ENCODE results near the gene APOL1.
"Not testable (repeated sequence)": the region's sequence is repeated elsewhere in the genome, so short reads cannot be mapped to it uniquely, and the experiment has no call there.

Gene APOL1

GRCh38 chr22:36281781-36282327 lies 28.9 kb downstream of the APOL1 start:
- H3K27me3 ChIP-seq (ENCODE audit: insufficient read depth, low read length) = no peaks in the 10 kb centered on the region
- no peak overlapping the region for H3K27ac ChIP-seq (ENCODE audit: low read length)
- H3K36me3 ChIP-seq (ENCODE audit: insufficient read depth, low read depth, low read length) = peaks cover 57% of the 10 kb centered on the region
- H3K9me3 ChIP-seq (ENCODE audit: insufficient read depth, low read depth, low read length) = no peaks in the 10 kb centered on the region
- no peak overlapping the region for H3K4me3 ChIP-seq (ENCODE audit: low read length)
- no peaks in the 10 kb centered on the region for H3K4me1 ChIP-seq (ENCODE audit: insufficient read depth, low read length)
- no peak overlapping the region for H3K9ac ChIP-seq (ENCODE audit: low read depth, low read length)

DNA sequence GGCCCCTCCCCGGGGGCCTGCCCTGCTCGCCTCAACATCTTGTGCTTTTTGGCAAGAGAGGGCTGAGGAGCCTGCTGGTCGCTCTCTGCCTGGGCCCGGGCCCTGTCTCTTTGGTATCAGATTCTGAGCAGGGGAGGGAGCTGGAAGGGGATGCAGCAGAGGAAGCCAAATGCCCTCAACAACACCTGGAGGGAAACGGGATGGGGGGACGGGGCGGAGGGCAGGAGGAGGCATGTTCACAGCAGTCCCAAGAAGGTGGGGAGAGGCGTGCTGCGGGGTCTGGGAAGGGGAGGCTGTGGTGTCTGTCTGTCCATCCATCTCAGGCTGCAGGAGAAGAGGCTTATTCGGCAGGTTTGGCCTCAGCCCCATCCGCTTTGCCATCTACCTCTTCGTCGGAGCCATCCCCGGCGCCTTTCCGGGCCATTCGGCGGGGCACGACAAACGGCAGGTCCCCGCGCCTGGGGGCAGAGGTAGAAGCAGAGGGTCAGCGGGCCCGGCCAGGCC lies 29.4 kb downstream of the APOL1 start:
- no peaks in the 10 kb centered on the region for H3K4me1 ChIP-seq (ENCODE audit: insufficient read depth, low read length)
- H3K4me3 ChIP-seq (ENCODE audit: low read length) = no peak overlapping the region
- no peaks in the 10 kb centered on the region for H3K9me3 ChIP-seq (ENCODE audit: insufficient read depth, low read depth, low read length)
- no peak overlapping the region for H3K9ac ChIP-seq (ENCODE audit: low read depth, low read length)
- H3K36me3 ChIP-seq (ENCODE audit: insufficient read depth, low read depth, low read length) = peaks cover 62% of the 10 kb centered on the region
- no peaks in the 10 kb centered on the region for H3K27me3 ChIP-seq (ENCODE audit: insufficient read depth, low read length)
- H3K27ac ChIP-seq (ENCODE audit: low read length) = no peak overlapping the region

DNA sequence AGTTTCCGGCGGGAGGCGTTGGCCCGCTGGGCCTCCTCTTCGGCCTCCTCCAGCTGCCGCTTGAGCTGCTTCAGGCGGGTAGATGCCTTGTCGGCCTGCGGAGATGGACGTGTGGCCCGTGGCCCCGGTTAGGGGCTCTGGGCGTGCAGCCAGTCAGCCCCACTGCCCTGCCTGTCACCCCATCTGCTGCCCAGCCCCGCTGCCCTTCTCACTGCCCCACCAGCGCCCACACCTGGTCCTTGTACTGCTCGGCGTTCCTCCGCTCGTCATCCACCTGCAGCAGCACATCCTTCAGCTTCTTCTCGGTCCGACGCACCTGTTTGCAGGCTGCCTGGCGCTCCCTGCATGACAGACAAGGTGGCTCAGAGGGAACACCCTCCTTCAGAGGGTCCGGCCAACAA lies 31.2 kb downstream of the APOL1 start:
- no peak overlapping the region for H3K9ac ChIP-seq (ENCODE audit: low read depth, low read length)
- peaks cover 80% of the 10 kb centered on the region for H3K36me3 ChIP-seq (ENCODE audit: insufficient read depth, low read depth, low read length)
- H3K9me3 ChIP-seq (ENCODE audit: insufficient read depth, low read depth, low read length) = no peaks in the 10 kb centered on the region
- H3K27ac ChIP-seq (ENCODE audit: low read length) = no peak overlapping the region
- H3K4me3 ChIP-seq (ENCODE audit: low read length) = no peak overlapping the region
- H3K4me1 ChIP-seq (ENCODE audit: insufficient read depth, low read length) = no peaks in the 10 kb centered on the region
- no peaks in the 10 kb centered on the region for H3K27me3 ChIP-seq (ENCODE audit: insufficient read depth, low read length)

DNA sequence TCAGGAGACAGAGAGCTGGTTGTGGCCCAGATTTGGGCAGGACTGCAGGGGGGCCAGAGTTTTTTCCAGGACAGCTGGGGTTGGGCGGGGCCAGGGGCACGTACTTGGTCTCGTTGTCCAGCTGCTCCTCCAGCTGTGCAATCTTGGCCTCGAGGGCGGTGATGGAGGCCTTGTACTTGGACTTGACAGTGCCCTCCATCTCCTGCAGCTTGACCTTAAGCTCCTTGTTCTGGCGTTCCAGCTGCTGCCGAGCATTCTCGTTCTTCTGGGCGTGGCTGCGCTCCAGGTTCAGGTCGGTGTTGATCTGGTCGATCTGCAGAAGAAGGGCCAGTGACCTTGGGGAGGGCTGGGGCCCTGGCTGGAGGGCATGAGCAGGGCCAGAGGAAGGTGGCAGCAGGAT lies 32.1 kb downstream of the APOL1 start:
- Histone ChIP-seq H3K36me3 (ENCODE audit: insufficient read depth, low read depth, low read length) (peaks cover 88% of the 10 kb centered on the region), H3K9me3 (ENCODE audit: insufficient read depth, low read depth, low read length) (no peaks in the 10 kb centered on the region), H3K27ac (ENCODE audit: low read length) (no peak overlapping the region), H3K9ac (ENCODE audit: low read depth, low read length) (no peak overlapping the region), H3K4me3 (ENCODE audit: low read length) (no peak overlapping the region), H3K27me3 (ENCODE audit: insufficient read depth, low read length) (no peaks in the 10 kb centered on the region), H3K4me1 (ENCODE audit: insufficient read depth, low read length) (no peaks in the 10 kb centered on the region)

- Histone ChIP-seq H3K27ac (ENCODE audit: low read length) (no peak overlapping the region), H3K36me3 (ENCODE audit: insufficient read depth, low read depth, low read length) (peaks cover 89% of the 10 kb centered on the region), H3K9ac (ENCODE audit: low read depth, low read length) (no peak overlapping the region), H3K27me3 (ENCODE audit: insufficient read depth, low read length) (no peaks in the 10 kb centered on the region), H3K4me3 (ENCODE audit: low read length) (no peak overlapping the region), H3K9me3 (ENCODE audit: insufficient read depth, low read depth, low read length) (no peaks in the 10 kb centered on the region), H3K4me1 (ENCODE audit: insufficient read depth, low read length) (no peaks in the 10 kb centered on the region)
Observed at GRCh38 chr22:36285545-36285944, 32.6 kb downstream of the APOL1 start.

DNA sequence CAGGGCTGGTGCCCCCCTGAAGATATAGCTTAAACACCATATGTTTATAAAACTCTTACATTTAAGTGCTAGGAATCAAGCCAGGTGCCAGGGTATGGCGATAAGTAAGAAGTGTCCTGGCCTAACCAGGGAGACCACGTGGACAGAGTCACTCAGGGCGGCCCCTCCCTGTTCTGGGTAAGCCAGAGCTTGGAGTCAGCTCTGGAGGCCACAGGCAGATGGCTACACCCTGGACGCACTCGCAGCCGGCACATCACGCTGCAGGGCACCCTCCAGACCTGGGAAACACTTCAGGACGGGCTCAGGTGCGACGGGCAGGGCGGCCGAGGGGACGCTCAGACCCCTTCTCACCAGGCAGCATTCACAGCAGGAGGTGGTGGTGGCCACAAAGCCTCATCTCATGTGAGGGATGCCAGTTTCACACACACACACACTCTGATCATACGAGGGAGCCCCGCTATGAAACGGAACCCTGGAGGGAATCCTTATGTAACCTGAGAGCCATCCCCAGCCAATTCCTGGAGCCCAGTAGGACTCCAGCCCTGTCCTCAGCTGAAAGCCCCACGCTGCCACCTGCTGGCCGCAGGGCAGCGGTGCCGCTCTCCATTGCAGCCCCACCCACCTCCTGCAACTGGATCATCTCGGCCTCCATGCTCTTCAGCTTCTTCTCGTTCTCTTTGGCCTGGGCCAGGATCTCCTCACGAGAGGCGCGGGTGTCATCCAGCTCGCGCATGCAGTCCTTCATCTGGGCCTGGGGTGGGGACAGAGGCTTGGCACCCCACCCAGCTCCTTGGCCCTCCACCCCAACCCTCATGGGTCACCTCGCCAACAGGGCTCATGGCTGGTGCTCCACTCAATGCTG lies 33.4 kb downstream of the APOL1 start:
- Histone ChIP-seq H3K27ac (ENCODE audit: low read length) (no peak overlapping the region), H3K9ac (ENCODE audit: low read depth, low read length) (no peak overlapping the region), H3K36me3 (ENCODE audit: insufficient read depth, low read depth, low read length) (peaks cover 86% of the 10 kb centered on the region), H3K4me3 (ENCODE audit: low read length) (no peak overlapping the region), H3K27me3 (ENCODE audit: insufficient read depth, low read length) (no peaks in the 10 kb centered on the region), H3K9me3 (ENCODE audit: insufficient read depth, low read depth, low read length) (no peaks in the 10 kb centered on the region), H3K4me1 (ENCODE audit: insufficient read depth, low read length) (no peaks in the 10 kb centered on the region)

- Histone ChIP-seq H3K9ac (ENCODE audit: low read depth, low read length) (no peak overlapping the region), H3K27ac (ENCODE audit: low read length) (no peak overlapping the region), H3K4me3 (ENCODE audit: low read length) (no peak overlapping the region), H3K36me3 (ENCODE audit: insufficient read depth, low read depth, low read length) (peaks cover 85% of the 10 kb centered on the region), H3K27me3 (ENCODE audit: insufficient read depth, low read length) (no peaks in the 10 kb centered on the region), H3K9me3 (ENCODE audit: insufficient read depth, low read depth, low read length) (0 out of 2 replicates have a peak, but pooled peaks cover 3% of the 10 kb centered on the region), H3K4me1 (ENCODE audit: insufficient read depth, low read length) (no peaks in the 10 kb centered on the region)
Observed at GRCh38 chr22:36287881-36288515, 35.1 kb downstream of the APOL1 start.

DNA sequence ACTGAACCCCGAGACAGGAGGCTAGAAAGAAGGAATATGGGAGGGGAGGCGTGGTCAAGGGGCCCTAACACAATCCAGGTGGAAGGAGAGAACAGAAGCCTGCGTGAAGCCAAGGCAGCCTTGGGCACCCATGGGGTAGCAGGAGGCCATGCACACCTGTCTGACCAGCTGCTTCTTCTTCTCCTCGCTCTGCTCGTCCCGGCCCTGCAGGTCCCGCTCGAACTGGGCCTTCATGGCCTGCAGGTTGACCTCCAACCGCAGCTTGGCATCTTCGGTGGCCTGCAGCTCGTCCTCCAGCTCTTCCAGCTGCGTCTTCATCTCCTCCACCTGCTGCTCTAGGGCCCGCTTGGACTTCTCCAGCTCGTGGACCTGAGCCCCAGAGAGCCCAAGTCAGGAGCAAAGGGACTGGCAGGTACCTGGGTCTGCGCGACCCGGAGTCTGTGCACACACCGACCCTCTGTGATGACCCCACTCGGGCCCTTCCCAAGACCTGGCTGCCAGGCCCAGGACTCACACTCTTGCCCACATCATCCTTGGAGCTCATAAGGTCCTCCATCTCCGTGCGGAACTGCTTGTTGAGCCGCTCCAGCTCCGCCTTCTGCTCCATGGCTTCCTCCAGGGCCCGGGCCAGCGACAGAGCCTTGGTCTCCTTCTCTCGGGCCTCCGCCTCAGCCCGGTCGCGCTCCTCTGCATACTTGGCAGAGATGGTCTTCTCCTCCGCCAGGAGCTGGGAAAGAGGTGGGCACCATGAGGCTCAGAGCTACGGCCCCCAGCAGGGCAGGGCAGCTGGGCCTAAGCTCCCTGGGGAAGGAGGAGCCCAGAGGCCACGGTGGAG lies 35.9 kb downstream of the APOL1 start:
- Histone ChIP-seq H3K36me3 (ENCODE audit: insufficient read depth, low read depth, low read length) (peaks cover 85% of the 10 kb centered on the region), H3K4me3 (ENCODE audit: low read length) (no peak overlapping the region), H3K9me3 (ENCODE audit: insufficient read depth, low read depth, low read length) (0 out of 2 replicates have a peak, but pooled peaks cover 3% of the 10 kb centered on the region), H3K9ac (ENCODE audit: low read depth, low read length) (no peak overlapping the region), H3K27ac (ENCODE audit: low read length) (no peak overlapping the region), H3K4me1 (ENCODE audit: insufficient read depth, low read length) (no peaks in the 10 kb centered on the region), H3K27me3 (ENCODE audit: insufficient read depth, low read length) (no peaks in the 10 kb centered on the region)

DNA sequence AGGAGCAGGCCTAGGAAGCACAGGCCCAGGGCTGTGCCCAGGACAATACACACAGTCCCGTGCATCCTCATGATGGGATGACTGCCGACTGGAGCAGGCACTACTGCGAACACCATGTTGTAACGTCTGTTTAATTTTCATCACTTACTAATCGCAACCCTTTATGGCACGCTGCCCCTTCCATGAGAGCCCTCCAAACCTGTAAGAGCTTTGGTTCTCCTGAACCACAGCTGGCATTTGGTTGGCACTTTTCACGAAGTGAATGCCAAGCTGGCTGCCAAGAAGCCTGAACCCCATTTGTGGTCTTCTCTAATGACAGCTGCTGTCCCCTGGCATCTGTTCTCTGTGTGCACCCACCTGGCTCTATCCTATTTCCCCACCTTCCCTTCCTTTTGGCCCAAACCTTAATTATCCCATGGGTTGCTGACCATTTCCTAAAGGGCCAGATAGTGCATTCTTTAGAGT lies 36.5 kb downstream of the APOL1 start:
- Histone ChIP-seq H3K36me3 (ENCODE audit: insufficient read depth, low read depth, low read length) (peaks cover 85% of the 10 kb centered on the region), H3K27ac (ENCODE audit: low read length) (no peak overlapping the region), H3K9me3 (ENCODE audit: insufficient read depth, low read depth, low read length) (0 out of 2 replicates have a peak, but pooled peaks cover 3% of the 10 kb centered on the region)

DNA sequence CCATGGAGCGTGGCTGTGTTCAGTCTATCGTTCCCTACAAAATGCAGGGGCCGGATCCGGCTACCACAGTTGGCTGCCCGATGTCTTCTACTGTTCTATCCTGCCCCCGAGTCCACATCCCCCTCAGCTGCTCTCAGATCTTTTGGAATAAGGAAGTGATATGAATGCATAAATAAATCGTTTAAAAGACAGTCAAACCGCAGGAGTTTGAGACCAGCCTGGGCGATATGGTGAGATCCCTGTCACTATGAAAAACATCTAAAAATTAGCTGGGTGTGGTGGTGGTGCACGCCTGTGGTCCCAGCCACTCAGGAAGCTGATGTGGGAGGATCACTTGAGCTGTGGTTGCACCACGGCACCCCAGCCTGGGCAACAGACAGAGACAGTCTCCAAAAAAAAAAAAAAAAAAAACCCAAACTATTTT lies 37.0 kb downstream of the APOL1 start:
- not testable (repeated sequence) for H3K9ac ChIP-seq (ENCODE audit: low read depth, low read length); H3K27me3 ChIP-seq (ENCODE audit: insufficient read depth, low read length); H3K27ac ChIP-seq (ENCODE audit: low read length)

More for the DNA sequence above, 36.5 kb downstream of the APOL1 start:
- Histone ChIP-seq H3K4me1 (ENCODE audit: insufficient read depth, low read length) (no peaks in the 10 kb centered on the region), H3K27me3 (ENCODE audit: insufficient read depth, low read length) (no peaks in the 10 kb centered on the region), H3K9ac (ENCODE audit: low read depth, low read length) (no peak overlapping the region), H3K4me3 (ENCODE audit: low read length) (no peak overlapping the region)

DNA sequence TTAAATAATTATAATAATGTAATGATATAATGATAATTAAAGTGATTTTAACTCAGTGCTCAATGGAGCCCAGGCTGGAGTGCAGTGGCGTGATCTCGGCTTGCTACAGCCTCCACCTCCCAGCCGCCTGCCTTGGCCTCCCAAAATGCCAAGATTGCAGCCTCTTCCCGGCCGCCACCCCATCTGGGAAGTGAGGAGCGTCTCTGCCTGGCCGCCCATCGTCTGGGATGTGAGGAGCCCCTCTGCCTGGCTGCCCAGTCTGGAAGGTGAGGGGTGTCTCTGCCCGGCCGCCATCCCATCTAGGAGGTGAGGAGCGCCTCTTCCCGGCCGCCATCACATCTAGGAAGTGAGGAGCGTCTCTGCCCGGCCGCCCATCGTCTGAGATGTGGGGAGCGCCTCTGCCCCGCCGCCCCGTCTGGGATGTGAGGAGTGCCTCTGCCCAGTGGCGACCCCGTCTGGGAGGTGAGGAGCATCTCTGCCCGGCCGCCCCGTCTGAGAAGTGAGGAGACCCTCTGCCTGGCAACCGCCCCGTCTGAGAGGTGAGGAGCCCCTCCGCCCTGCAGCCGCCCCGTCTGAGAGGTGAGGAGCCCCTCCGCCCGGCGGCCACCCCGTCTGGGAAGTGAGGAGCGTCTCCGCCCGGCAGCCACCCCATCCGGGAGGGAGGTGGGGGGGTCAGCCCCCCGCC lies 37.6 kb downstream of the APOL1 start:
- peaks cover 85% of the 10 kb centered on the region for H3K36me3 ChIP-seq (ENCODE audit: insufficient read depth, low read depth, low read length)
- H3K4me1 ChIP-seq (ENCODE audit: insufficient read depth, low read length); H3K27ac ChIP-seq (ENCODE audit: low read length); H3K27me3 ChIP-seq (ENCODE audit: insufficient read depth, low read length); H3K9ac ChIP-seq (ENCODE audit: low read depth, low read length); H3K4me3 ChIP-seq (ENCODE audit: low read length); H3K9me3 ChIP-seq (ENCODE audit: insufficient read depth, low read depth, low read length): not testable (repeated sequence)

More for the DNA sequence above, 37.0 kb downstream of the APOL1 start:
- not testable (repeated sequence) for H3K4me3 ChIP-seq (ENCODE audit: low read length); H3K4me1 ChIP-seq (ENCODE audit: insufficient read depth, low read length); H3K9me3 ChIP-seq (ENCODE audit: insufficient read depth, low read depth, low read length)
- peaks cover 85% of the 10 kb centered on the region for H3K36me3 ChIP-seq (ENCODE audit: insufficient read depth, low read depth, low read length)

Measured in iPS-20b (cell line).